Choroid plexus epithelial cell (primary cell): Measurements from ENCODE around the gene NEDD4L.
"Not testable (repeated sequence)": the region's sequence is repeated elsewhere in the genome, so short reads cannot be mapped to it uniquely, and the experiment has no call there.

Experiments used
- DNase-seq: peaks from one replicate; pipeline ENCODE4 v3.0.0-alpha.2; 2010; ENCODE audit warnings: low read depth
- H3K4me3 ChIP-seq: 2 replicates; pipeline ENCODE4 v1.5.1; 2011; ENCODE audit warnings: low read depth, mild to moderate bottlenecking, control low read depth, low read length, moderate library complexity
- TF ChIP-seq, protein P1 (sequence below): conservative IDR thresholded peaks from 2 replicates; pipeline ENCODE4 v1.5.1; 2011; ENCODE audit warnings: low read depth, mild to moderate bottlenecking, control low read depth, inconsistent platforms, low read length, moderate library complexity

The NEDD4L gene

DNA sequence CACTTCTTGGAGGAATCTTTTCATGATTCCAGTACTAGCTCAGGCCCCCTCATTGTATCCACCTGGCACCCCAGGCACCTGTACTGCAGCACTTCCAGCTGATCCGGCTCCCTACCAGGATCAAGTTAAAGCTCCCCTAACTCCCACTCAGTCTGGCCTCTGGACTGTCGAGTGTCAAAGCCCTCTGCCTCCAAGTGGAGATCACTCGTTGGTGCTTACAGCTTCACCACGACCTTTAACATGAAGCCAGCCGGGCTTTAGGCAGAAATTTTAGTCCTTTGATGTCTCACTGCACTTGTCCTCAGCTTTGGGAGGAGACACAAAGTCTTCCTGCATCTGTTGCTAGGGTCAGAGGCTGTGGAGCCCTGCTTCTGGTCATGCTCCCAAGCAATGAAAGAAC, 387.2 kb downstream of the NEDD4L start:
- H3K4me3 ChIP-seq: no peak overlapping the region
- no peak for DNase-seq
- TF ChIP-seq, protein P1, sequence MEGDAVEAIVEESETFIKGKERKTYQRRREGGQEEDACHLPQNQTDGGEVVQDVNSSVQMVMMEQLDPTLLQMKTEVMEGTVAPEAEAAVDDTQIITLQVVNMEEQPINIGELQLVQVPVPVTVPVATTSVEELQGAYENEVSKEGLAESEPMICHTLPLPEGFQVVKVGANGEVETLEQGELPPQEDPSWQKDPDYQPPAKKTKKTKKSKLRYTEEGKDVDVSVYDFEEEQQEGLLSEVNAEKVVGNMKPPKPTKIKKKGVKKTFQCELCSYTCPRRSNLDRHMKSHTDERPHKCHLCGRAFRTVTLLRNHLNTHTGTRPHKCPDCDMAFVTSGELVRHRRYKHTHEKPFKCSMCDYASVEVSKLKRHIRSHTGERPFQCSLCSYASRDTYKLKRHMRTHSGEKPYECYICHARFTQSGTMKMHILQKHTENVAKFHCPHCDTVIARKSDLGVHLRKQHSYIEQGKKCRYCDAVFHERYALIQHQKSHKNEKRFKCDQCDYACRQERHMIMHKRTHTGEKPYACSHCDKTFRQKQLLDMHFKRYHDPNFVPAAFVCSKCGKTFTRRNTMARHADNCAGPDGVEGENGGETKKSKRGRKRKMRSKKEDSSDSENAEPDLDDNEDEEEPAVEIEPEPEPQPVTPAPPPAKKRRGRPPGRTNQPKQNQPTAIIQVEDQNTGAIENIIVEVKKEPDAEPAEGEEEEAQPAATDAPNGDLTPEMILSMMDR: no peak

DNA sequence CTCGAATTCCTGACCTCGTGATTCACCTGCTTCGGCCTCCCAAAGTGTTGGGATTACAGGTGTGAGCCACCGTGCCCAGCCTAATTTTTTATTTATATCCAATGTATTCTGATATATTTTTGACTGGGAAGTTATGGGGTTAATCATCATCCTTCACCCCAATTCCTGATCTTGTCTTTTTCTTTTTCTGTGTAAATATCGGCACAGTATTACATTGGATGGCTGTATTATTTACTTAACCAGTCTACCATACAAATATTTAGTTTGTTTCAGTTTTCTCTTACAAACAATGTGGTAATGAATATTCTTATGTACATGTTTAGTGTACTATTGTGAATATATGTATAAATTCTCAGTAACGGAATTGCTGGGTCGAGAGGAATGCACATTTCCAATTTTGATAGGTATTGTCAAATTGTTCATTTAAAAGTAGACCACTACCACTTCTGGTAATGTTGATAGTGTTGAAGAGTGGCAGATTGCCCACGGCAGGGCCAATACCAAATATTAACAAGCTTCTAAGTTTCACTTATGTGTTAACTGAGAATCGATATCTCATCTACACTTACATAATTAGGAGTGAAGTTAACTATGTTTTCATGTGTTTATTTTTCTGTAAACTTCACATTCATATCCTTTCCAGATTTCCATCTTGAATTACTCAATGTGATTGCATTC, 388.2 kb downstream of the NEDD4L start:
- DNase-seq: no peak
- no peak overlapping the region for H3K4me3 ChIP-seq
- TF ChIP-seq, protein P1: no peak

DNA sequence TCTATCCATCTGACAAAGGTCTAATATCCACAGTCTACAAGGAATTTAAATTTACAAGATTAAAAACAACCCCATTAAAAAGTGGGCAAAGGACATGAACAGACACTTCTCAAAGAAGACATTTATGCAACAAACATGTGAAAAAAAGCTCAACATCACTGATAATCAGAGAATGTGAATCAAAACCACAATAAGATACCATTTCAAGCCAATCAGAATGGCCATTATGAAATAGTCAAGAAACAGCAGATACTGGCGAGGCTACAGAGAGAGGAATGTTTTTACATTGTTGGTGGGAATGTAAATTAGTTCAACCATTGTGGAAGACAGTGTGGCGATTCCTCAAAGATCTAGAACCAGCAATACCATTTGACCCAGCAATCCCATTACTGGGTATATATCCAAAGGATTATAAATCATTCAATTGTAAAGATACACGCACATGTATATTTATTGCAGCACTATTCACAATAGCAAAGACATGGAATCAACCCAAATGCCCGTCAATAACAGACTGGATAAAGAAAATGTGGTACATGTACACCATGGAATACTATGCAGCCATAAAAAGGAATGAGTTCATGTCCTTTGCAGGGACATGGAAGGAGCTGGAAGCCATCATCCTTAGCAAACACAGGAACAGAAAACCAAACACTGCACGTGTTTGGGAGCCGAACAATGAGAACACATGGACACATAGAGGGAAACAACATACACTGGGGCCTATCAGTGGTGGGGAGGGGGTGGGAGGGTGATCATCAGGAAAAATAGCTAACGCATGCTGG, 391.4 kb downstream of the NEDD4L start:
- not testable (repeated sequence) for H3K4me3 ChIP-seq
- peak; percentile 39 for DNase-seq

DNA sequence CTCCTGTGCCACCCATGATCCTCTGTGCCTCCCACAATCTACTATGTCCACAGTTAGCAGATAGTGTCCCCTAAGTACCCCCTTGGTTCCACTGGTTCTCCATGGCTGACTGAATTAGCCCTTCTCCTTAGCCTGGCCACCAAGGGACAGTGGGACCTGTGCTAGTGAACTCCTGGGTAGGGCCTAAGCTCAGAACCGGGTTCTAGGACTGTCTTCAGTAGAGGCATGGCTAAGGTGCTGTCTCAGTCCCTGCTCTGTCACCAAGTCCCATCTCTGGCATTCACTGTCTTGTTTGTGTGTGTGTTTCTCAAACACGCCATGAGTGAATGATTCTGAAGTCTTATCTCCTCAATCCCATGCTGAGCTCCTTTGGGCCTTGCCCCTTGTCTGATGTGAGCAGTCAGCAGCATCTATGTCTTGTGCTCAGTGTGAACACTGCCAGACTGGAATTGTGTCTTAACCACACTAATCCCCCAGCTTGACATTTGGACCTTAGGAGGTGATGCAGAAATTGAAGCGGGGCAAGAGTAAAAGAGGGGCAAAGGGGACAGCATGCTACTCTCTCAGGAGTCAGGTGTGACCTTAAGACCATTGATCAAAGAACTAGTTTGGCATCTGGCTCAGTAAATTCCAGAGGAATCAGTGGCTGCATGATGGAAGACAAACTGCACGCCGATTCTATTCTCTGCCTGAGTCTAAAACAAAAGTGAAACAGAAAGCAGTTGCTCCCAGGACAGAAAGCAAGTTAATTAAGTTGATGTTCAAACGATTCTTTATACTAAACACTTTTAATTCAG, 394.3 kb downstream of the NEDD4L start:
- H3K4me3 ChIP-seq: no peak overlapping the region
- peak; percentile 48 for DNase-seq

DNA sequence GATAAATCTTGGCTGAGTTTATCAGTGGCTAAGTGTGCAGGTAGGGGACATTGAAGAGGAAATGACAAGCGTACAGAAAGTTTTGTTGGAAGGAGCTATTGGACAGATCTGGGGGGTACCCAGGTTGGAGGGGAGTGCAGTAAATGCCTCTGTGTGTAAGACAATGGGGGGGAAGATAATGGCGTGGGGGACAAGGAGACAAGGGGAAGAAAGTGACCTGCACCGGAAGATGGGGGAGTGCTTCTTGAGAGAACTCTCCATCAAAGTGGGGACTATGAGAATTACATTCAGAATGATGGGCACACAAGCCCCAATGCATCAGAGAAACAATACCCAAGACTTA, 394.9 kb downstream of the NEDD4L start:
- no peak overlapping the region for H3K4me3 ChIP-seq
- TF ChIP-seq, protein P1: no peak
- DNase-seq: no peak

More for the DNA sequence above, 394.3 kb downstream of the NEDD4L start:
- TF ChIP-seq, protein P1: no peak

DNA sequence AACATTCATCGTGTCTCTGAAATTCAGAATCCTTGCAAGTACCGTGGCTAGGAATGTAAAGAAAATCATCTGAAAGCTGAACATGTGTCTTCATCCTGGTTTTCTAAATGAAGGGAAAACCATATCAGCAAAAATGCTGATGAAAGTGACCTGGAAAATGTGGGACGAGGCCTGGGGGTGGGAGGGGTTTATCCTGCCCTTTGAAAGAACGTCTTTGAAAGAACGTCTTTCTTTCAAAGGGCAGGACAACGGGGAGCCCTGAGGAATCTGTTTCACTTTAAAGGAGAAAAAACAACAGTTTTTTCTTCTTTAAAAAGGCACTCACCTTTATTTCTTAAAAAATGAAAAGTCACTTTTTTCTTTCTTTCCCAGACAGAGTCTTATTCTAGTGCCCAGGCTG, 399.6 kb downstream of the NEDD4L start:
- DNase-seq: no peak
- H3K4me3 ChIP-seq: no peak overlapping the region
- TF ChIP-seq, protein P1: no peak

DNA sequence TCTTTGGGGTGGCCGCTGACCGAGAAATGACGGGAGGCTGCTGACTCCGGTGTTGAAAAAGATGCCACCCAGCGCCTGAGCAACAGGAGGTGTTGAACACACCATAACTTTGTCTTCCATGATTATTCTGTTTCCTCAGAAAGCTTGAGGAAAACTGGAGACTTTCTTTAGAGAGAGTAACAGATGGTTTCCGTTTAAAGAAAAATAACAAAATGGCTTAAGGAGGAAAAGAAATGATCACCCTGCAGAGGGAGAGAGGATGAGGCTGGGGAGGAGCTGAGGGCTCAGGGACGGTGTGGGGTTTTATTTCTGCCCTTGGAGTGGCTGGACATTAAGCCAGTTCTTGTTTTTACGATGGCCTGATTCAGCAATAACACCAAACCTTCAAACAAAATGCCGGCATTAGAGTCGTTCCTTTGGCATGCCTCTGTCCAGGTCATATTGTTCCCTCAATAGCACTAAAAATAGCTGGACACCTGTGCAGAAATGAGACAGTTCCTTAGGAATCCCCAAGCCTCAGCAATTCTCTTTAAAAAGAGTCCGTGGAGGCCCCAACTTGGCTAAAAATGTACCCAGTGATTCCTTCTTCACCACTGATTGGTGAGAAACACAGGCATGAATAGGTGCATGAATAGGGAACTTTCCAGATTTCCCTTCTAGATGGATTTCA, 402.5 kb downstream of the NEDD4L start:
- TF ChIP-seq, protein P1: no peak
- no peak overlapping the region for H3K4me3 ChIP-seq
- no peak for DNase-seq
